Measurements from ENCODE around the gene SRL.
"Not testable (repeated sequence)": the region's sequence is repeated elsewhere in the genome, so short reads cannot be mapped to it uniquely, and the experiment has no call there.

SRL gene

DNA sequence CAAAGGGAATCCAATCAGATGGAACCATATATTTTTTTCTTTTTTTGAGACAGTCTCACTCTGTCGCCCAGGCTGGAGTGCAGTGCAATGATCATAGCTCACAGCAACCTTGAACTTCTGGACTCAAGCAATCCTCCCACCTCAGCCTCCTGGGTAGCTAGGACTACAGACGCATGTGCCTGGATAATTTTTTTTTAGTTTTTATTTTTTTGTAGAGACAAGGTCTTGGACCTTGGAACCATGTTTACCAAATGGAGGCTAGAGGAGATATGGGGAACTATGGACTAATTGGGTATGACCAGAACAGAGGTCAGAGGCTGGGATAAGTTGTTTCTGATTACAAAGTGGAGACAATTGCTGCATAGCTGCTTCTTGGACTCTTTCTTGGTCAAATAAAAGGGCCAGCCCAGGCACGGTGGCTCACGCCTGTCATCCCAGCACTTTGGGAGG is 84.5 kb downstream of the SRL start:
- Histone ChIP-seq H3K4me1 (ENCODE audit: control insufficient read depth, low read length) (no peaks in the 10 kb centered on the region), H3K79me2 (ENCODE audit: control insufficient read depth, low read length) (no peaks in the 10 kb centered on the region), H3K9me2 (replicated peaks; ENCODE audit: control insufficient read depth, low read length) (no peaks in the 10 kb centered on the region), H3K4me2 (ENCODE audit: low read length) (no peak overlapping the region), H3K4me3 (ENCODE audit: low read length) (no peak overlapping the region), H4K20me1 (ENCODE audit: control insufficient read depth, insufficient read depth, low read depth, low read length) (no peaks in the 10 kb centered on the region), H3K36me3 (ENCODE audit: control insufficient read depth, low read length) (no peaks in the 10 kb centered on the region), H3K27me3 (ENCODE audit: control insufficient read depth, low read length) (no peaks in the 10 kb centered on the region), H3K27ac (ENCODE audit: low read depth, low read length) (no peak overlapping the region), H3K9me3 (ENCODE audit: control insufficient read depth, insufficient read depth, low read length) (no peaks in the 10 kb centered on the region), H3F3A (ENCODE audit: control insufficient read depth, insufficient read depth) (no peaks in the 10 kb centered on the region)
- TF ChIP-seq, protein P1, sequence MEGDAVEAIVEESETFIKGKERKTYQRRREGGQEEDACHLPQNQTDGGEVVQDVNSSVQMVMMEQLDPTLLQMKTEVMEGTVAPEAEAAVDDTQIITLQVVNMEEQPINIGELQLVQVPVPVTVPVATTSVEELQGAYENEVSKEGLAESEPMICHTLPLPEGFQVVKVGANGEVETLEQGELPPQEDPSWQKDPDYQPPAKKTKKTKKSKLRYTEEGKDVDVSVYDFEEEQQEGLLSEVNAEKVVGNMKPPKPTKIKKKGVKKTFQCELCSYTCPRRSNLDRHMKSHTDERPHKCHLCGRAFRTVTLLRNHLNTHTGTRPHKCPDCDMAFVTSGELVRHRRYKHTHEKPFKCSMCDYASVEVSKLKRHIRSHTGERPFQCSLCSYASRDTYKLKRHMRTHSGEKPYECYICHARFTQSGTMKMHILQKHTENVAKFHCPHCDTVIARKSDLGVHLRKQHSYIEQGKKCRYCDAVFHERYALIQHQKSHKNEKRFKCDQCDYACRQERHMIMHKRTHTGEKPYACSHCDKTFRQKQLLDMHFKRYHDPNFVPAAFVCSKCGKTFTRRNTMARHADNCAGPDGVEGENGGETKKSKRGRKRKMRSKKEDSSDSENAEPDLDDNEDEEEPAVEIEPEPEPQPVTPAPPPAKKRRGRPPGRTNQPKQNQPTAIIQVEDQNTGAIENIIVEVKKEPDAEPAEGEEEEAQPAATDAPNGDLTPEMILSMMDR (IDR thresholded peaks at IDR 0.05; ENCODE audit: low read depth, low read length, poor library complexity, severe bottlenecking) = no peak
- no peak for TF ChIP-seq EZH2phosphoT487 (IDR thresholded peaks at IDR 0.05; ENCODE audit: borderline replicate concordance, low read length)

DNA sequence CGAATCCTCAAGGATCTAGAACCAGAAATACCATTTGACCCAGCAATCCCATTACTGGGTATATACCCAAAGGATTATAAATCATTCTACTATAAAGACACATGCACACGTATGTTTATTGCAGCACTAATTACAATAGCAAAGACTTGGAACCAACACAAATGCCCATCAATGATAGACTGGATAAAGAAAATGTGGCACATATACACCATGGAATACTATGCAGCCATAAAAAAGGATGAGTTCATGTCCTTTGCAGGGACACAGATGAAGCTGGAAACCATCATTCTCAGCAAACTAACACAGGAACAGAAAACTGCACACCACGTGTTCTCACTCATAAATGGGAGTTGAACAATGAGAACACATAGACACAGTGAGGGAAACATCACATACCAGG is 85.4 kb downstream of the SRL start:
- not testable (repeated sequence) for H3K9me2 ChIP-seq (replicated peaks; ENCODE audit: control insufficient read depth, low read length); H3K27ac ChIP-seq (ENCODE audit: low read depth, low read length); H3F3A ChIP-seq (ENCODE audit: control insufficient read depth, insufficient read depth); H3K79me2 ChIP-seq (ENCODE audit: control insufficient read depth, low read length); H3K36me3 ChIP-seq (ENCODE audit: control insufficient read depth, low read length); H3K27me3 ChIP-seq (ENCODE audit: control insufficient read depth, low read length); H4K20me1 ChIP-seq (ENCODE audit: control insufficient read depth, insufficient read depth, low read depth, low read length); H3K4me1 ChIP-seq (ENCODE audit: control insufficient read depth, low read length); H3K4me2 ChIP-seq (ENCODE audit: low read length); H3K4me3 ChIP-seq (ENCODE audit: low read length); H3K9me3 ChIP-seq (ENCODE audit: control insufficient read depth, insufficient read depth, low read length)

DNA sequence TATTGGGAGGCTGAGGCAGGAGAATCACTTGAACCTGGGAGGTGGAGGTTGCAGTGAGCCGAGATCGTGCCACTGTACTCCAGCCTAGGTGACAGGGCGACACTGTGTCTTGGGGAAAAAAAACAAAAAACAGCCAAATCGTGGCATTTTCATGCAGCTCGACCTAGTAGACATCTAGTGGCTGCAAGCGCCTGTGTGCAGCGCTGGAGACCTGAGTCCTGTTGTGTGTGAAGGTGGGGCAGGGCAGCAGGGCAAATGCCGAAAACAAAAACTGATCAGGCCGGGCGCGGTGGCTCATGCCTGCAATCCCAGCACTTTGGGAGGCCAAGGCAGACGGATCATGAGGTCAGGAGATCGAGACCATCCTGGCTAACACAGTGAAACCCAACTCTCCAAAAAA is 88.5 kb downstream of the SRL start:
- not testable (repeated sequence) for H3K9me2 ChIP-seq (replicated peaks; ENCODE audit: control insufficient read depth, low read length); H3K9me3 ChIP-seq (ENCODE audit: control insufficient read depth, insufficient read depth, low read length); H3K79me2 ChIP-seq (ENCODE audit: control insufficient read depth, low read length); H3K36me3 ChIP-seq (ENCODE audit: control insufficient read depth, low read length); H3K27me3 ChIP-seq (ENCODE audit: control insufficient read depth, low read length); H4K20me1 ChIP-seq (ENCODE audit: control insufficient read depth, insufficient read depth, low read depth, low read length); H3F3A ChIP-seq (ENCODE audit: control insufficient read depth, insufficient read depth); H3K4me2 ChIP-seq (ENCODE audit: low read length); H3K27ac ChIP-seq (ENCODE audit: low read depth, low read length); H3K4me3 ChIP-seq (ENCODE audit: low read length); H3K4me1 ChIP-seq (ENCODE audit: control insufficient read depth, low read length)

DNA sequence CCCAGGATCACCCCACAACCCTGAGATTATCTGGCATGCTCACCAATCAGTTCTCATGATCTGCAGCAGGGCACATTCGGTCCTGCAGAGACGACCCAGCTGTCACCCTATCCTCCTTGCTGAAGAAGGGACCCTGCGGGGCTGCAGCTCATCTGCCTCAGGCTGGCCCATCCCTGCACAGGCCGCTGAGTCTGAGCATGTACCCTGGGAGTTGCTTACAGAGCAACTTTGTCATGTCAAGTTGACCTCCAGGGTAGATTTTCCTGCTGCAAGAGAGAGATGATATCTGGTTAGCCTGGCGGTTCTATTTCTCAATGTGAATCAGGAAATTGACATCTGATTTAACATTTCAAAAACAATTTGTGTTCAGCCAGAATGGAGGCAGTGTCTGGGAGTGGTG is 89.6 kb downstream of the SRL start:
- no peak overlapping the region for H3K4me3 ChIP-seq (ENCODE audit: low read length)
- no peaks in the 10 kb centered on the region for H3K9me2 ChIP-seq (replicated peaks; ENCODE audit: control insufficient read depth, low read length)
- H3K4me1 ChIP-seq (ENCODE audit: control insufficient read depth, low read length) = no peaks in the 10 kb centered on the region
- no peak for TF ChIP-seq EZH2phosphoT487 (IDR thresholded peaks at IDR 0.05; ENCODE audit: borderline replicate concordance, low read length)
- no peaks in the 10 kb centered on the region for H3K79me2 ChIP-seq (ENCODE audit: control insufficient read depth, low read length)
- no peaks in the 10 kb centered on the region for H3K27me3 ChIP-seq (ENCODE audit: control insufficient read depth, low read length)
- H4K20me1 ChIP-seq (ENCODE audit: control insufficient read depth, insufficient read depth, low read depth, low read length) = no peaks in the 10 kb centered on the region
- no peak overlapping the region for H3K27ac ChIP-seq (ENCODE audit: low read depth, low read length)
- no peak overlapping the region for H3K4me2 ChIP-seq (ENCODE audit: low read length)
- H3K36me3 ChIP-seq (ENCODE audit: control insufficient read depth, low read length) = no peaks in the 10 kb centered on the region
- no peaks in the 10 kb centered on the region for H3K9me3 ChIP-seq (ENCODE audit: control insufficient read depth, insufficient read depth, low read length)
- no peaks in the 10 kb centered on the region for H3F3A ChIP-seq (ENCODE audit: control insufficient read depth, insufficient read depth)

DNA sequence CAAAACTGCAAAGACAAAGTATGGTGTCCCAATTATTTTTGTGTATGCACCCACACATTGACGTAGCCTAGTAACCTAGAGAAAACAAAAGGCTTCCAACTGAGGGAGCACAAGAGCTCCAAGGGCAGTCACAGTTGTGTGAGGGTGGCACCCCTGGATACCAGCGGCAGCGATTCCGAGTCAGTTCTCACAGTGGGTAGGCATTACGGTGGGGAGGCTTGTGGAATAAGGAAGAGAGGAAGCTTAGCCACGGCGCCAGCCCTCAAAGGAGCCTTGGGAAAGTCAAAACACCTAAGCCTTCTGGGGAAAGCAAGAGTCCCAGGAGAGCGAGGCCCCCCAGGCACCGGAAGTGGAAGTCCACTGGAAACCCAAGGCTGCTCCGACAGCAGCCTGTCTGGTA is 94.6 kb downstream of the SRL start:
- Histone ChIP-seq H4K20me1 (ENCODE audit: control insufficient read depth, insufficient read depth, low read depth, low read length) (no peaks in the 10 kb centered on the region), H3K9me3 (ENCODE audit: control insufficient read depth, insufficient read depth, low read length) (no peaks in the 10 kb centered on the region)

More for the DNA sequence above, 94.6 kb downstream of the SRL start:
- Histone ChIP-seq H3K4me3 (ENCODE audit: low read length) (no peak overlapping the region), H3K36me3 (ENCODE audit: control insufficient read depth, low read length) (no peaks in the 10 kb centered on the region), H3K9me2 (replicated peaks; ENCODE audit: control insufficient read depth, low read length) (no peaks in the 10 kb centered on the region), H3K4me2 (ENCODE audit: low read length) (no peak overlapping the region), H3F3A (ENCODE audit: control insufficient read depth, insufficient read depth) (no peaks in the 10 kb centered on the region), H3K4me1 (ENCODE audit: control insufficient read depth, low read length) (no peaks in the 10 kb centered on the region), H3K27ac (ENCODE audit: low read depth, low read length) (no peak overlapping the region), H3K27me3 (ENCODE audit: control insufficient read depth, low read length) (no peaks in the 10 kb centered on the region), H3K79me2 (ENCODE audit: control insufficient read depth, low read length) (no peaks in the 10 kb centered on the region)
- TF ChIP-seq EZH2phosphoT487 (IDR thresholded peaks at IDR 0.05; ENCODE audit: borderline replicate concordance, low read length) = no peak
- TF ChIP-seq, protein P1 (IDR thresholded peaks at IDR 0.05; ENCODE audit: low read depth, low read length, poor library complexity, severe bottlenecking) = no peak

All from DOHH2 (cell line).